ENCODE results near the gene ATP8B1. TPM values are rescaled to one million over a fixed set of nuclear protein-coding genes. Genes with fewer than 3 reads are reported as not detected.
"Not testable (repeated sequence)": the region's sequence is repeated elsewhere in the genome, so short reads cannot be mapped to it uniquely, and the experiment has no call there.

ATP8B1 gene
- total RNA-seq, 2 experiments from 2014 or later: not detected

- DNase-seq: no peak
- intact Hi-C loops (cut with micrococcal nuclease): no loop called here
- CTCF ChIA-PET: no interaction called here
- Mint-ChIP-seq H3K9me3 (peaks cover 13% of the 10 kb centered on the region), H3K4me1 (ENCODE audit: low read depth) (peaks cover 11% of the 10 kb centered on the region), H3K36me3 (ENCODE audit: low read depth) (peaks cover 17% of the 10 kb centered on the region), H3K27me3 (ENCODE audit: low read depth) (no peaks in the 10 kb centered on the region), H3K4me3 (no peak overlapping the region), H3K27ac (no peak overlapping the region)
Observed at GRCh38 chr18:57655740-57656139, 147.4 kb downstream of the ATP8B1 start.

DNA sequence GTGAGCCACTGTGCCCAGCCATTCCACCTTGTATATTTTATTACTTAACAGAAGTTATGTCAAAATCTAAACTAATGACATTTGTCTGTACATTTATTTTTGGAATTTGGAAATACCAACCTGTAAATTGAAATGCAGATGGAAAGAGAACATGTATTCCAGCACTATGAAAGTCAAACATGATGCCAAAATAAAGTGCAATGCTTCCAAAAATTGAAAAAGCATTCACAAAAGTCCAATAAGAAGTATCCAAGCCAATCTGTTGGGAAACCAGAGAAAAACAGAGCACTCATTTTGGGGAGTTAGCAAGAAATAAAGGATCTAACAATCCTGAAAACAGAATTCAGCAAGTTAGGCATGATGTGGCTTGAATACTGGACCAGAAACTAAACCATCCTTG is 151.2 kb downstream of the ATP8B1 start:
- H3K27ac Mint-ChIP-seq: no peak overlapping the region
- no peak overlapping the region for H3K4me3 Mint-ChIP-seq
- no peaks in the 10 kb centered on the region for H3K27me3 Mint-ChIP-seq (ENCODE audit: low read depth)
- peaks cover 17% of the 10 kb centered on the region for H3K36me3 Mint-ChIP-seq (ENCODE audit: low read depth)
- no peak for DNase-seq
- intact Hi-C loops (cut with micrococcal nuclease): no loop called here
- CTCF ChIA-PET: no interaction called here
- H3K4me1 Mint-ChIP-seq (ENCODE audit: low read depth): peaks cover 16% of the 10 kb centered on the region
- H3K9me3 Mint-ChIP-seq: peaks cover 13% of the 10 kb centered on the region

DNA sequence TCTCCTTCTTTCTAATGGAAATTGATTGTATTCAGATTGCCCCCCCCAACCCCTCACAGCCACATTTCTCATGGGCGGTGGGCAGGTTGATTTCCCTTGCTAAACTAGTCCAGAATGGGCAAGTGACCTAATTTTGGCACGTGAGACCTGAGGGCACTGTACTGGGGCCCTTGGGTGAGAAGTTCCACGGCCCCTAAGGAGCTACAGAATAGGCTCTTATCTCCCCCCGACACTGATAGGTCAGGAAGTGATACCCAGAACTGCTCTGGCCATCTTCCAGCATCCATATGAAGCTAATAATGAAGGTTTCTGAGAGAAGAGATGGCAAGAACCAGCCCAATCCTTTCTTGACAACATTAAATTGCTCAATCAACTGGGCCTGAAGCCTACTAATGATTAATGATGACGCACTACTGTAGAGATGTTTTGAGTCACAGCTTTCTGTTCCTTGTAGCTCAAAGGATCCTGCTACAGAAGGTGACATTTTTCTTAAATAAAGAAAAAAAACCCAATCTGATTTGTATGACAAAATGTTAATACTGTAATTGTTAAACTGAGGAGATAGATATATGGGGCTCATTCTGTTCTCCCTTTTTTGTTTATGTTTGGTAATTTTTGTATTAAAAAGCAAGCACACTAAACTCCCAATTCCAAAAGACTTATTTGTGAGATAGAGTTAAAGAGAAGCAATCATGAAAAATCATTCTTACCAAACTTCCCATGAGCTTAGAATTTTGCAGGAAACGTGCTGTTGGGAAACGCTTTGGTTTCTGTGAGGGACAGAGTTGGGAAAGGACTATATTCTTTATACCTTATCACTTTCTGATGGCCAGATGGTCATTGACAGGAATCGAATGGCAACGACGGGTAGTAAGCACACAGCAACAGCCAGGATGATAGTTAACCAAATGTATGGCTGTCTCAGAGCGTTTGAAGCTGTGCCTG is 153.3 kb downstream of the ATP8B1 start:
- Mint-ChIP-seq H3K9me3 (peaks cover 2% of the 10 kb centered on the region), H3K27ac (no peak overlapping the region), H3K27me3 (ENCODE audit: low read depth) (no peaks in the 10 kb centered on the region), H3K4me1 (ENCODE audit: low read depth) (peaks cover 20% of the 10 kb centered on the region), H3K4me3 (no peak overlapping the region), H3K36me3 (ENCODE audit: low read depth) (peaks cover 12% of the 10 kb centered on the region)
- DNase-seq: no peak
- intact Hi-C loops (cut with micrococcal nuclease): no loop called here
- CTCF ChIA-PET: no interaction called here

GRCh38 chr18:57648414-57648813 is 154.7 kb downstream of the ATP8B1 start:
- H3K27ac Mint-ChIP-seq: no peak overlapping the region
- no peak overlapping the region for H3K4me3 Mint-ChIP-seq
- peaks cover 25% of the 10 kb centered on the region for H3K4me1 Mint-ChIP-seq (ENCODE audit: low read depth)
- intact Hi-C loops (cut with micrococcal nuclease): no loop called here
- peaks cover 9% of the 10 kb centered on the region for H3K36me3 Mint-ChIP-seq (ENCODE audit: low read depth)
- DNase-seq: no peak
- CTCF ChIA-PET: no interaction called here
- no peaks in the 10 kb centered on the region for H3K27me3 Mint-ChIP-seq (ENCODE audit: low read depth)
- H3K9me3 Mint-ChIP-seq: no peaks in the 10 kb centered on the region

GRCh38 chr18:57644540-57644939 is 158.6 kb downstream of the ATP8B1 start:
- CTCF ChIA-PET: no interaction called here
- Mint-ChIP-seq H3K9me3 (peaks cover 4% of the 10 kb centered on the region), H3K27ac (no peak overlapping the region), H3K36me3 (ENCODE audit: low read depth) (peaks cover 25% of the 10 kb centered on the region), H3K4me1 (ENCODE audit: low read depth) (peaks cover 29% of the 10 kb centered on the region), H3K4me3 (no peak overlapping the region), H3K27me3 (ENCODE audit: low read depth) (no peaks in the 10 kb centered on the region)
- DNase-seq: no peak
- intact Hi-C loops (cut with micrococcal nuclease): no loop called here

GRCh38 chr18:57643726-57644125 is 159.4 kb downstream of the ATP8B1 start:
- H3K27ac Mint-ChIP-seq; DNase-seq; intact Hi-C loops (cut with micrococcal nuclease); H3K27me3 Mint-ChIP-seq (ENCODE audit: low read depth); H3K4me3 Mint-ChIP-seq; H3K9me3 Mint-ChIP-seq: not testable (repeated sequence)
- CTCF ChIA-PET: interaction anchor here (0.6 kb wide), 1 partner anchor 23 kb away, joined by 4 read pairs; no protein-coding TSS in a partner anchor
- Mint-ChIP-seq H3K4me1 (ENCODE audit: low read depth) (peaks cover 24% of the 10 kb centered on the region), H3K36me3 (ENCODE audit: low read depth) (peaks cover 25% of the 10 kb centered on the region)

- DNase-seq; H3K4me3 Mint-ChIP-seq; intact Hi-C loops (cut with micrococcal nuclease); H3K27ac Mint-ChIP-seq; H3K27me3 Mint-ChIP-seq (ENCODE audit: low read depth); H3K9me3 Mint-ChIP-seq: not testable (repeated sequence)
- CTCF ChIA-PET: interaction anchor here (0.7 to 1.4 kb wide), 2 partner anchors 164 to 479 kb away, joined by 4 to 5 read pairs; no protein-coding TSS in a partner anchor
- Mint-ChIP-seq H3K4me1 (ENCODE audit: low read depth) (peaks cover 24% of the 10 kb centered on the region), H3K36me3 (ENCODE audit: low read depth) (peaks cover 25% of the 10 kb centered on the region)
Observed at GRCh38 chr18:57642462-57642861, 160.7 kb downstream of the ATP8B1 start.

GRCh38 chr18:57640749-57641148 is 162.4 kb downstream of the ATP8B1 start:
- no peak overlapping the region for H3K4me3 Mint-ChIP-seq
- CTCF ChIA-PET: interaction anchor here (0.7 to 0.9 kb wide), 2 partner anchors 10 to 218 kb away, joined by 3 to 4 read pairs; no protein-coding TSS in a partner anchor
- H3K36me3 Mint-ChIP-seq (ENCODE audit: low read depth): peaks cover 23% of the 10 kb centered on the region
- H3K4me1 Mint-ChIP-seq (ENCODE audit: low read depth): peaks cover 20% of the 10 kb centered on the region
- intact Hi-C loops (cut with micrococcal nuclease): no loop called here
- H3K9me3 Mint-ChIP-seq: peaks cover 4% of the 10 kb centered on the region
- no peak for DNase-seq
- no peak overlapping the region for H3K27ac Mint-ChIP-seq
- no peaks in the 10 kb centered on the region for H3K27me3 Mint-ChIP-seq (ENCODE audit: low read depth)

DNA sequence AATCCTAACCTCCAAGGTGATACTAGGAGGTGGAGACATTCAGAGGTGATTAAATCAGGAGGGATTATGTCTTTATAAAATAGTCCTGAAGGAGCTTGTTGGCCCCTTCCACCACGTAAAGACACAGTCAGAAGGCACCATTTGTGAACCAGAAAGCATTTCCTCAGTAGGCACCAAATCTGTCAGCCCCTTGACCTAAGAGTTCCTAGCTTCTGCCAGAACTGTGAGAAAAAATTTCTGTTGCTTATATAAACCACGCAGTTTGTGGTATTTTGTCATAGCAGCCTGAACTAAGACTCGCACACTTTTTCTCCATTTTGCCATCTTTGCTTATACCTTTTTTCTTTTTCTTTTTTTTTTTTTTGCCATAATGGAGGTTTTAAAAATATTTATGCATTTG is 162.9 kb downstream of the ATP8B1 start:
- no peak overlapping the region for H3K4me3 Mint-ChIP-seq
- intact Hi-C loops (cut with micrococcal nuclease): no loop called here
- H3K27ac Mint-ChIP-seq: no peak overlapping the region
- no peaks in the 10 kb centered on the region for H3K27me3 Mint-ChIP-seq (ENCODE audit: low read depth)
- H3K4me1 Mint-ChIP-seq (ENCODE audit: low read depth): peaks cover 24% of the 10 kb centered on the region
- CTCF ChIA-PET: interaction anchor here (0.6 to 0.9 kb wide), 3 partner anchors 9 to 751 kb away, joined by 3 to 4 read pairs (median 3); no protein-coding TSS in a partner anchor
- DNase-seq: no peak
- peaks cover 4% of the 10 kb centered on the region for H3K9me3 Mint-ChIP-seq
- H3K36me3 Mint-ChIP-seq (ENCODE audit: low read depth): peaks cover 23% of the 10 kb centered on the region

DNA sequence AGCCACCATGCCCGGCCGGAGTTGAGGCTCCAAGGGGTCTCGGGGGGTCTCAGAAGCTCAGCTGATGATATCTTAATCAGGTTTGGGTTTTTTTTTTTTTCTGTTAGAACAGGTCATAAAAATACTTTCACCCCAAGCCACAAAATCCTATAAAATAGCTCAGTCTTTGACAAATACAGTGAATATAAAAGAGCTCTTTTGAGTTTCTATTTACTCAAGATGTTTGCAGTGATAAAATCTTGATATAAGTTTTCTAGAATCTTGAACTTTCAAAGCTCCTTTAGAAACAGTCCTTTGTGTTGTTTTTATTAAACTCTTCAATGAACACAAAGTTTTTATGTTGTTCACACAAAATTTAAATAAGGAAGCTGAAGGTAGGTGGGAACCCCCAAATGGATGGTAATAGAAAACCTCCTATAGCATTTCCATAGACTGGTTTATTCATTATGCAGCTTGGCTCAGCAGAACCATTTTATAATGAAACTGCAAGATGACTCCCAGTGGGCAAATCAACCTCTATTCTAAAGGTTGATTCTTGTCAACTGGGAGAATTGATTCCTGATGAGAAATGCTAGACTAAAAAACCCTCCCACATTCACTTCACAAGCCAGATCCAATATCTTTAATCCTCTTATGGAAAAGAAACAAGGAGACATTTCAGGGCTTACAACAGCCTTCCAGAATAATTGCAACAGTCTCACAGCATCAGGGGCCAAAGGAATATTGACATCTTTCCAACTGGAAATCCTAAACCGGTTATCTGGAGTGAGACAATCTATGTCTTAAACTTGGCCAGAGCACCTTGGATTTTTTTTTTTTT is 167.9 kb downstream of the ATP8B1 start:
- no peak for DNase-seq
- H3K36me3 Mint-ChIP-seq (ENCODE audit: low read depth): peaks cover 2% of the 10 kb centered on the region
- intact Hi-C loops (cut with micrococcal nuclease): no loop called here
- H3K27ac Mint-ChIP-seq: no peak overlapping the region
- no peak overlapping the region for H3K4me3 Mint-ChIP-seq
- CTCF ChIA-PET: interaction anchor here (0.7 kb wide), 1 partner anchor 203 kb away, joined by 3 read pairs; no protein-coding TSS in a partner anchor
- H3K9me3 Mint-ChIP-seq: no peaks in the 10 kb centered on the region
- peaks cover 15% of the 10 kb centered on the region for H3K4me1 Mint-ChIP-seq (ENCODE audit: low read depth)
- H3K27me3 Mint-ChIP-seq (ENCODE audit: low read depth): no peaks in the 10 kb centered on the region

GRCh38 chr18:57631697-57632096 is 171.4 kb downstream of the ATP8B1 start:
- no peak for DNase-seq
- Mint-ChIP-seq H3K4me1 (ENCODE audit: low read depth) (peaks cover 17% of the 10 kb centered on the region), H3K9me3 (no peaks in the 10 kb centered on the region), H3K27ac (no peak overlapping the region), H3K36me3 (ENCODE audit: low read depth) (no peaks in the 10 kb centered on the region), H3K27me3 (ENCODE audit: low read depth) (no peaks in the 10 kb centered on the region), H3K4me3 (peak overlapping the region; percentile 64)
- intact Hi-C loops (cut with micrococcal nuclease): loop anchor here (2.0 to 5.0 kb wide), 3 partner anchors 171 to 1511 kb away; partner anchors contain the start of gene ATP8B1
- CTCF ChIA-PET: interaction anchor here (1.4 kb wide), 1 partner anchor 9 kb away, joined by 4 read pairs; no protein-coding TSS in a partner anchor
